Eye (tissue), 1 donor: ENCODE data around the gene LRRIQ3.

Experiments
- DNase-seq: peaks from one replicate; pipeline ENCODE4 v3.0.0-alpha.2; 2015

LRRIQ3 gene

GRCh38 chr1:74107394-74107793 lies 90.6 kb downstream of the LRRIQ3 start:
- no peak for DNase-seq

GRCh38 chr1:74091371-74091770 lies 106.6 kb downstream of the LRRIQ3 start:
- DNase-seq = no peak

GRCh38 chr1:74083128-74083527 lies 114.8 kb downstream of the LRRIQ3 start:
- DNase-seq = no peak

GRCh38 chr1:74065081-74065480 lies 132.9 kb downstream of the LRRIQ3 start:
- DNase-seq = no peak

- DNase-seq = no peak
Observed at GRCh38 chr1:74057719-74058118, 140.3 kb downstream of the LRRIQ3 start.

- no peak for DNase-seq
Observed at GRCh38 chr1:74053407-74053806, 144.6 kb downstream of the LRRIQ3 start.

GRCh38 chr1:74050386-74050785 lies 147.6 kb downstream of the LRRIQ3 start:
- no peak for DNase-seq

- DNase-seq = no peak
Observed at GRCh38 chr1:74038042-74038441, 159.9 kb downstream of the LRRIQ3 start.

GRCh38 chr1:74012583-74012982 lies 185.4 kb downstream of the LRRIQ3 start:
- DNase-seq = no peak

GRCh38 chr1:74011736-74012135 lies 186.2 kb downstream of the LRRIQ3 start:
- no peak for DNase-seq

GRCh38 chr1:74010206-74010605 lies 187.8 kb downstream of the LRRIQ3 start:
- DNase-seq = no peak

- DNase-seq = no peak
Observed at GRCh38 chr1:74005533-74005932, 192.4 kb downstream of the LRRIQ3 start.

- DNase-seq = no peak
Observed at GRCh38 chr1:74003806-74004205, 194.2 kb downstream of the LRRIQ3 start.

- peak; percentile 72 for DNase-seq
Observed at GRCh38 chr1:73998348-73998959, 199.5 kb downstream of the LRRIQ3 start.

GRCh38 chr1:73980324-73981040 lies 217.5 kb downstream of the LRRIQ3 start:
- peak; percentile 57 for DNase-seq

GRCh38 chr1:73979684-73980083 lies 218.3 kb downstream of the LRRIQ3 start:
- DNase-seq = peak; percentile 57

GRCh38 chr1:73978964-73979363 lies 219.0 kb downstream of the LRRIQ3 start:
- no peak for DNase-seq
